ENCODE measurements around the gene PCDHGB6.

GRCh38 chr5:141403387-141403786 is 4.4 kb upstream of the PCDHGB6 start:
- TF ChIP-seq CTCF (conservative IDR thresholded peaks at IDR 0.05) (no peak), ZFX (IDR thresholded peaks at IDR 0.05) (no peak)

All from C4-2B (cell line).